ENCODE measurements around the gene PNO1. TPM values are rescaled to one million over a fixed set of nuclear protein-coding genes. Genes with fewer than 3 reads are reported as not detected.
"Not testable (repeated sequence)": the region's sequence is repeated elsewhere in the genome, so short reads cannot be mapped to it uniquely, and the experiment has no call there.

Gene PNO1
- total and polyA plus RNA-seq, 2 donors (not counting 3 experiments of a cell fraction or from before 2014, with no cell fraction given): 9.4 to 25.6 TPM

GRCh38 chr2:68172990-68173700, 15.5 kb downstream of the PNO1 start:
- CTCF ChIA-PET: interaction anchor here (0.9 to 1.2 kb wide), 2 partner anchors 23 to 118 kb away, joined by 4 to 5 read pairs; no protein-coding TSS in a partner anchor
- no peak overlapping the region for H3K4me2 ChIP-seq (ENCODE audit: insufficient read depth, low read length)
- POLR2A ChIA-PET: interaction anchor here (0.6 kb wide), 1 partner anchor 8 kb away, joined by 4 read pairs; no protein-coding TSS in a partner anchor
- no peak overlapping the region for H2AFZ ChIP-seq (ENCODE audit: low read depth, low read length)
- intact Hi-C loops (cut with micrococcal nuclease) (no loop called here), dilution Hi-C loops (cut with MboI; ENCODE audit: extremely low pct_ligation_motif_present, low sequenced_read_pairs) (no loop called here)
- H3K4me1 ChIP-seq (ENCODE audit: control insufficient read depth, extremely low read depth, insufficient read depth, low read length): no peaks in the 10 kb centered on the region
- no peaks in the 10 kb centered on the region for H3K27me3 ChIP-seq (ENCODE audit: control insufficient read depth in 2 of 2, insufficient read depth in 2 of 2, low read length in 2 of 2)
- peaks cover 6 to 15% of the 10 kb centered on the region in 2 experiments for H3K36me3 ChIP-seq (ENCODE audit: control insufficient read depth in 2 of 2, extremely low read depth in 1 of 2, insufficient read depth in 2 of 2, low read length in 2 of 2)
- FAIRE-seq (no peak), DNase-seq (ENCODE audit: low read depth, low spot score) (no peak)
- peaks cover 3% of the 10 kb centered on the region for H3K79me2 ChIP-seq (ENCODE audit: control insufficient read depth, insufficient read depth, low read length)
- TF ChIP-seq POLR2A (IDR thresholded peaks at IDR 0.05; ENCODE audit: low read depth, low read length) (no peak), EZH2 (IDR thresholded peaks at IDR 0.05; ENCODE audit: borderline replicate concordance, low read depth, low read length, severe bottlenecking) (no peak), MYC (IDR thresholded peaks at IDR 0.05; ENCODE audit: low read depth, low read length) (no peak), GATA2 (IDR thresholded peaks at IDR 0.05; ENCODE audit: insufficient read depth, insufficient read length, low read depth, low read length) (no peak), CTCF (IDR thresholded peaks at IDR 0.05; ENCODE audit: extremely low read depth in 1 of 2, insufficient read depth in 1 of 2, low read depth in 1 of 2, low read length in 2 of 2) (no peak), JUN (IDR thresholded peaks at IDR 0.05; ENCODE audit: borderline replicate concordance, insufficient read depth, insufficient read length, low read depth) (no peak), FOS (IDR thresholded peaks at IDR 0.05; ENCODE audit: borderline replicate concordance, insufficient read depth, low read length) (no peak), POLR2AphosphoS5 (IDR thresholded peaks at IDR 0.05; ENCODE audit: insufficient read depth, low read depth, low read length) (no peak), MAX (IDR thresholded peaks at IDR 0.05; ENCODE audit: insufficient read depth, insufficient read length) (no peak)
- no peaks in the 10 kb centered on the region for H3K9me3 ChIP-seq (replicated peaks; ENCODE audit: control insufficient read depth, insufficient read depth, low read length)
- no peak overlapping the region for H3K4me3 ChIP-seq (replicated peaks in 1 of 3; ENCODE audit: insufficient read depth in 1 of 3, low read depth in 1 of 3, low read length in 3 of 3)
- no peak overlapping the region for H3K9ac ChIP-seq (replicated peaks; ENCODE audit: extremely low read depth, insufficient read depth, low read length)
- no peaks in the 10 kb centered on the region for H4K20me1 ChIP-seq (replicated peaks; ENCODE audit: control insufficient read depth, extremely low read depth, insufficient read depth, low read length)
- no peak overlapping the region for H3K27ac ChIP-seq (ENCODE audit: insufficient read depth, low read depth, low read length)
- BruUV-seq (replicated peaks): no TSS peak
- no peaks in the 10 kb centered on the region for H3K9me1 ChIP-seq (replicated peaks; ENCODE audit: control insufficient read depth, extremely low read depth, insufficient read depth, low read length)

GRCh38 chr2:68175210-68175609, 17.5 kb downstream of the PNO1 start:
- intact Hi-C loops (cut with micrococcal nuclease); H3K79me2 ChIP-seq (ENCODE audit: control insufficient read depth, insufficient read depth, low read length); H4K20me1 ChIP-seq (replicated peaks; ENCODE audit: control insufficient read depth, extremely low read depth, insufficient read depth, low read length); H3K9me1 ChIP-seq (replicated peaks; ENCODE audit: control insufficient read depth, extremely low read depth, insufficient read depth, low read length); H3K4me2 ChIP-seq (ENCODE audit: insufficient read depth, low read length); H3K9me3 ChIP-seq (replicated peaks; ENCODE audit: control insufficient read depth, insufficient read depth, low read length); dilution Hi-C loops (cut with MboI; ENCODE audit: extremely low pct_ligation_motif_present, low sequenced_read_pairs); H3K9ac ChIP-seq (replicated peaks; ENCODE audit: extremely low read depth, insufficient read depth, low read length); H2AFZ ChIP-seq (ENCODE audit: low read depth, low read length); DNase-seq (ENCODE audit: low read depth, low spot score); H3K27me3 ChIP-seq (ENCODE audit: control insufficient read depth in 2 of 2, insufficient read depth in 2 of 2, low read length in 2 of 2); H3K4me3 ChIP-seq (replicated peaks in 1 of 3; ENCODE audit: insufficient read depth in 1 of 3, low read depth in 1 of 3, low read length in 3 of 3); H3K27ac ChIP-seq (ENCODE audit: insufficient read depth, low read depth, low read length); H3K4me1 ChIP-seq (ENCODE audit: control insufficient read depth, extremely low read depth, insufficient read depth, low read length); POLR2A ChIA-PET; FAIRE-seq: not testable (repeated sequence)
- peaks cover 6 to 19% of the 10 kb centered on the region in 2 experiments for H3K36me3 ChIP-seq (ENCODE audit: control insufficient read depth in 2 of 2, extremely low read depth in 1 of 2, insufficient read depth in 2 of 2, low read length in 2 of 2)
- TSS peak; percentile 40 for BruUV-seq (replicated peaks)
- CTCF ChIA-PET: interaction anchor here (1.2 to 2.5 kb wide), 6 partner anchors 8 to 107 kb away, joined by 3 to 13 read pairs (median 4); no protein-coding TSS in a partner anchor
